OCI-LY1 (cell line): ENCODE results near the gene CCDC57.

Source experiments
- EZH2 ChIP-seq: fragments of 200-600 bp; sonication (generic), shearing (Covaris generic); IDR thresholded peaks from 2 replicates; pipeline ENCODE4 v1.8.0; 2017; ENCODE audit warnings: borderline replicate concordance, mixed run types, mild to moderate bottlenecking, antibody characterized with exemption, low read length, moderate library complexity, mixed read lengths
- TF ChIP-seq, protein P1 (sequence below): fragments of 200-600 bp; sonication (generic), shearing (Covaris generic); IDR thresholded peaks from 2 replicates; pipeline ENCODE4 v1.5.1; 2017; ENCODE audit warnings: mild to moderate bottlenecking, antibody characterized with exemption, low read length, moderate library complexity, mixed read lengths

DNA sequence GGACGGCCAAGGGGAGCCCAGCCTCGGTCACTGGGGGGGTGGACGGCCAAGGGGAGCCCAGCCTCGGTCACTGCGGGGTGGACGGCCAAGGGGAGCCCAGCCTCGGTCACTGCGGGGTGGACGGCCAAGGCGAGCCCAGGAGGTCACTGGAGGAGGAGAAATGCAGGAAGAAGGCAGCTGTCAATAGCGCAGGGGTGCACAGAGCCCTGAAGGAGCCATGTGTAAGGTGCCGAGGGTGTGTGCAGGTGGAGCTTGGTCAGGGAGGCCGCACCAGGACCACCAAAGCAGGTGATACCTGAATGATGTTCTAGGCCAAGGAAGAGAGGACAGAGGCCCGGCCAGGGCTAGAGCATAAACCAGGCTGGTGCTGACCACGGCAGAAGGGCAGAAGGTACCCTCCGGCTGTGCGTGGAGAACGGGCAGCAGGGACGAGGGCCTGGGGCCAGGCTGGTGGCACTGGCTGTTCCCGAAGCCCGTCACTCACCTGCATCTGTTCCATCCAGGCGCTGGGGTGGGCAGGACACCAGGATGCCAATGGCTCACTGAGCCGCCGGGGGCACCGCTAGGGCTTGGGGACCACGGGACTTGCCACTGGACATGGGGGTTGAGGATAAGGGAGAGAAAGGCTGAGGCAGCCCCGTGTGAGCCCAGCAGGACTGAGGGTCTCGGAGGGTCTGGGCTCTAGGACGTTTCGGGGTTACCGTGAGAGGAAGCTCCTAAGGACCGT, 5.9 kb upstream of the CCDC57 start:
- TF ChIP-seq EZH2: no peak
- TF ChIP-seq, protein P1, sequence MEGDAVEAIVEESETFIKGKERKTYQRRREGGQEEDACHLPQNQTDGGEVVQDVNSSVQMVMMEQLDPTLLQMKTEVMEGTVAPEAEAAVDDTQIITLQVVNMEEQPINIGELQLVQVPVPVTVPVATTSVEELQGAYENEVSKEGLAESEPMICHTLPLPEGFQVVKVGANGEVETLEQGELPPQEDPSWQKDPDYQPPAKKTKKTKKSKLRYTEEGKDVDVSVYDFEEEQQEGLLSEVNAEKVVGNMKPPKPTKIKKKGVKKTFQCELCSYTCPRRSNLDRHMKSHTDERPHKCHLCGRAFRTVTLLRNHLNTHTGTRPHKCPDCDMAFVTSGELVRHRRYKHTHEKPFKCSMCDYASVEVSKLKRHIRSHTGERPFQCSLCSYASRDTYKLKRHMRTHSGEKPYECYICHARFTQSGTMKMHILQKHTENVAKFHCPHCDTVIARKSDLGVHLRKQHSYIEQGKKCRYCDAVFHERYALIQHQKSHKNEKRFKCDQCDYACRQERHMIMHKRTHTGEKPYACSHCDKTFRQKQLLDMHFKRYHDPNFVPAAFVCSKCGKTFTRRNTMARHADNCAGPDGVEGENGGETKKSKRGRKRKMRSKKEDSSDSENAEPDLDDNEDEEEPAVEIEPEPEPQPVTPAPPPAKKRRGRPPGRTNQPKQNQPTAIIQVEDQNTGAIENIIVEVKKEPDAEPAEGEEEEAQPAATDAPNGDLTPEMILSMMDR: no peak
